GM19239 (cell line): Measurements from ENCODE around the gene MTHFSD.

Source experiments
- DNase-seq: peaks from one replicate; pipeline ENCODE4 v3.0.0; 2011; ENCODE audit warnings: low spot score; ENCODE audit not compliant: insufficient read length
- FAIRE-seq: peaks from 2 replicates; lab custom pipeline; 2011; peaks lifted over from hg19 to GRCh38; lab: Jason Lieb, UNC

Gene MTHFSD

GRCh38 chr16:86556576-86556975, 1.5 kb upstream of the MTHFSD start:
- no peak for FAIRE-seq

GRCh38 chr16:86555704-86556075, 655 bp upstream of the MTHFSD start:
- DNase-seq (no peak), FAIRE-seq (no peak)

More at GRCh38 chr16:86556576-86556975, 1.5 kb upstream of the MTHFSD start:
- DNase-seq = no peak

- FAIRE-seq = peak; percentile 53
- DNase-seq = no peak
Observed at GRCh38 chr16:86554599-86554916, 477 bp downstream of the MTHFSD start.

- FAIRE-seq = no peak
- no peak for DNase-seq
Observed at GRCh38 chr16:86553356-86553755, 1.7 kb downstream of the MTHFSD start.

- DNase-seq (no peak), FAIRE-seq (no peak)
Observed at GRCh38 chr16:86550281-86550680, 4.8 kb downstream of the MTHFSD start.

- FAIRE-seq (no peak), DNase-seq (no peak)
Observed at GRCh38 chr16:86549893-86550190, 5.2 kb downstream of the MTHFSD start.

- FAIRE-seq (no peak), DNase-seq (no peak)
Observed at GRCh38 chr16:86549076-86549892, 5.8 kb downstream of the MTHFSD start.

GRCh38 chr16:86547286-86547685, 7.7 kb downstream of the MTHFSD start:
- FAIRE-seq (no peak), DNase-seq (no peak)

- no peak for DNase-seq
- FAIRE-seq = no peak
Observed at GRCh38 chr16:86546638-86547013, 8.4 kb downstream of the MTHFSD start.

GRCh38 chr16:86545954-86546637, 8.9 kb downstream of the MTHFSD start:
- no peak for DNase-seq
- no peak for FAIRE-seq

- DNase-seq (no peak), FAIRE-seq (no peak)
Observed at GRCh38 chr16:86545481-86545880, 9.6 kb downstream of the MTHFSD start.

GRCh38 chr16:86542756-86543750, 12.0 kb downstream of the MTHFSD start:
- no peak for FAIRE-seq
- DNase-seq = no peak

- DNase-seq (no peak), FAIRE-seq (no peak)
Observed at GRCh38 chr16:86541560-86541959, 13.5 kb downstream of the MTHFSD start.

GRCh38 chr16:86540894-86541293, 14.1 kb downstream of the MTHFSD start:
- FAIRE-seq = no peak
- no peak for DNase-seq

GRCh38 chr16:86538196-86538780, 16.7 kb downstream of the MTHFSD start:
- DNase-seq = no peak
- FAIRE-seq = no peak

GRCh38 chr16:86537486-86537885, 17.5 kb downstream of the MTHFSD start:
- DNase-seq (no peak), FAIRE-seq (no peak)

- FAIRE-seq = no peak
- no peak for DNase-seq
Observed at GRCh38 chr16:86536621-86537020, 18.4 kb downstream of the MTHFSD start.

GRCh38 chr16:86534779-86535615, 20.0 kb downstream of the MTHFSD start:
- no peak for DNase-seq
- no peak for FAIRE-seq

- FAIRE-seq (no peak), DNase-seq (no peak)
Observed at GRCh38 chr16:86533767-86534351, 21.2 kb downstream of the MTHFSD start.
